OCI-LY7 (cell line): ENCODE measurements around the gene DNMT3A. TPM values are rescaled to one million over a fixed set of nuclear protein-coding genes. Genes with fewer than 3 reads are reported as not detected.

ENCODE experiments used
- BruUV-seq: library from RNA; stranded (reverse); fragments of 400-500 nt; replicated peaks from 2 replicates; lab custom pipeline; 2021; lab: Mats Ljungman, UMichigan
- CTCF ChIA-PET: fragments of 300-600 bp; sonication (Branson Sonifier 250); formaldehyde crosslinking; loops from one replicate; lab custom pipeline; 2022; ENCODE audit warnings: antibody characterized with exemption; ENCODE audit not compliant: unreplicated experiment; lab: Charles Lee
- POLR2A ChIA-PET: fragments of 300-600 bp; sonication (Branson Sonifier 250); formaldehyde crosslinking; loops from one replicate; lab custom pipeline; 2022; ENCODE audit warnings: antibody characterized with exemption; lab: Charles Lee
- DNase-seq: peaks from one replicate; pipeline ENCODE4 v3.0.0-alpha.2; 2015; ENCODE audit warnings: low spot score
- H2AFZ ChIP-seq: fragments of 200-600 bp; sonication (generic), shearing (Covaris generic); 2 replicates; pipeline ENCODE4 v1.6.1; 2014; ENCODE audit warnings: mild to moderate bottlenecking, antibody characterized with exemption, low read length, moderate library complexity
- H3K27ac ChIP-seq: fragments of 200-600 bp; sonication (generic); 2 replicates; pipeline ENCODE4 v1.5.1; 2014; ENCODE audit warnings: mixed run types, low read depth, mild to moderate bottlenecking, moderate library complexity, low read length, inconsistent platforms; ENCODE audit not compliant: poor library complexity, severe bottlenecking
- H3K36me3 ChIP-seq: fragments of 200-600 bp; sonication (generic); 2 replicates; pipeline ENCODE4 v1.6.1; 2014; ENCODE audit warnings: mild to moderate bottlenecking, antibody characterized with exemption, low read length, moderate library complexity, mixed read lengths; ENCODE audit not compliant: insufficient read depth
- H3K4me1 ChIP-seq: fragments of 200-600 bp; sonication (generic); 2 replicates; pipeline ENCODE4 v1.5.1; 2014; ENCODE audit warnings: mild to moderate bottlenecking, low read length; ENCODE audit not compliant: insufficient read depth, poor library complexity, severe bottlenecking
- H3K4me2 ChIP-seq: fragments of 200-600 bp; sonication (generic); 2 replicates; pipeline ENCODE4 v1.6.1; 2014; ENCODE audit warnings: mild to moderate bottlenecking, low read length
- H3K4me3 ChIP-seq: fragments of 200-600 bp; sonication (generic); 2 replicates; pipeline ENCODE4 v1.5.1; 2014; ENCODE audit warnings: mild to moderate bottlenecking, low read depth, low read length; ENCODE audit not compliant: poor library complexity, severe bottlenecking
- H3K79me2 ChIP-seq: fragments of 200-600 bp; sonication (generic); 2 replicates; pipeline ENCODE4 v1.6.1; 2016; ENCODE audit warnings: low read depth, mild to moderate bottlenecking, low read length, moderate library complexity, mixed read lengths; ENCODE audit not compliant: insufficient read depth
- H3K9me2 ChIP-seq: fragments of 200-600 bp; sonication (generic); 2 replicates; pipeline ENCODE4 v1.6.1; 2016; ENCODE audit warnings: mild to moderate bottlenecking, low read length, mixed read lengths; ENCODE audit not compliant: insufficient read depth
- H3K9me3 ChIP-seq: fragments of 200-600 bp; sonication (generic); 2 replicates; pipeline ENCODE4 v1.6.1; 2014; ENCODE audit warnings: mild to moderate bottlenecking, mixed run types, low read length, mixed read lengths
- H4K20me1 ChIP-seq: fragments of 200-600 bp; sonication (generic); 2 replicates; pipeline ENCODE4 v1.6.1; 2014; ENCODE audit warnings: mild to moderate bottlenecking, antibody characterized with exemption, low read length, moderate library complexity, mixed read lengths; ENCODE audit not compliant: insufficient read depth
- CTCF ChIP-seq: fragments of 200-600 bp; sonication (generic); conservative IDR thresholded peaks from 2 replicates; pipeline ENCODE4 v1.5.1; 2014; ENCODE audit warnings: mild to moderate bottlenecking, antibody characterized with exemption, low read length, moderate library complexity, mixed read lengths
- EZH2phosphoT487 ChIP-seq: fragments of 200-600 bp; sonication (generic); IDR thresholded peaks from 2 replicates; pipeline ENCODE4 v1.6.1; 2018; ENCODE audit warnings: low read depth, borderline replicate concordance, mild to moderate bottlenecking, mixed run types, antibody characterized with exemption, low read length, moderate library complexity, mixed read lengths
- intact Hi-C: fragments of 100-400 bp; cut with micrococcal nuclease; formaldehyde crosslinking; loops from one replicate; pipeline ENCODE4 v1.10.0; 2022; ENCODE audit not compliant: unreplicated experiment
- total RNA-seq, 2 experiments: library from RNA; depleted of rRNA in 1 of 2; stranded (reverse); fragments of >200 nt in 1 of 2; shearing (Covaris generic) in 1 of 2; gene quantifications; 2 replicates each; pipeline ENCODE4 v1.2.3, GENCODE V29; 2014 to 2022

DNMT3A gene
- total RNA-seq, 2 experiments from 2014 or later = 2.8 to 7.3 TPM

GRCh38 chr2:25342372-25343186 is 854 bp upstream of the DNMT3A start:
- ChIA-PET POLR2A (interaction anchor here (0.5 kb wide), 1 partner anchor 172 kb away, joined by 7 read pairs; no protein-coding TSS in a partner anchor), CTCF (interaction anchor here (0.6 to 1.2 kb wide), 2 partner anchors 20 to 103 kb away, joined by 3 to 4 read pairs; no protein-coding TSS in a partner anchor)
- H4K20me1 ChIP-seq = no peaks in the 10 kb centered on the region
- H3K4me1 ChIP-seq = peaks cover 11% of the 10 kb centered on the region
- intact Hi-C loops = loop anchor here (1.0 to 2.0 kb wide), 4 partner anchors 34 to 224 kb away; no protein-coding TSS in a partner anchor
- no peaks in the 10 kb centered on the region for H3K79me2 ChIP-seq
- H3K9me2 ChIP-seq = no peaks in the 10 kb centered on the region
- H3K27ac ChIP-seq = no peak overlapping the region
- H3K4me3 ChIP-seq = peak overlapping the region; percentile 75
- H3K4me2 ChIP-seq = peak overlapping the region; percentile 74
- no TSS peak for BruUV-seq
- TF ChIP-seq EZH2phosphoT487 = no peak
- peak; percentile 84 for TF ChIP-seq CTCF
- H3K9me3 ChIP-seq = no peaks in the 10 kb centered on the region
- no peaks in the 10 kb centered on the region for H3K36me3 ChIP-seq
- peak overlapping the region; percentile 69 for H2AFZ ChIP-seq
- DNase-seq = peak; percentile 84

DNA sequence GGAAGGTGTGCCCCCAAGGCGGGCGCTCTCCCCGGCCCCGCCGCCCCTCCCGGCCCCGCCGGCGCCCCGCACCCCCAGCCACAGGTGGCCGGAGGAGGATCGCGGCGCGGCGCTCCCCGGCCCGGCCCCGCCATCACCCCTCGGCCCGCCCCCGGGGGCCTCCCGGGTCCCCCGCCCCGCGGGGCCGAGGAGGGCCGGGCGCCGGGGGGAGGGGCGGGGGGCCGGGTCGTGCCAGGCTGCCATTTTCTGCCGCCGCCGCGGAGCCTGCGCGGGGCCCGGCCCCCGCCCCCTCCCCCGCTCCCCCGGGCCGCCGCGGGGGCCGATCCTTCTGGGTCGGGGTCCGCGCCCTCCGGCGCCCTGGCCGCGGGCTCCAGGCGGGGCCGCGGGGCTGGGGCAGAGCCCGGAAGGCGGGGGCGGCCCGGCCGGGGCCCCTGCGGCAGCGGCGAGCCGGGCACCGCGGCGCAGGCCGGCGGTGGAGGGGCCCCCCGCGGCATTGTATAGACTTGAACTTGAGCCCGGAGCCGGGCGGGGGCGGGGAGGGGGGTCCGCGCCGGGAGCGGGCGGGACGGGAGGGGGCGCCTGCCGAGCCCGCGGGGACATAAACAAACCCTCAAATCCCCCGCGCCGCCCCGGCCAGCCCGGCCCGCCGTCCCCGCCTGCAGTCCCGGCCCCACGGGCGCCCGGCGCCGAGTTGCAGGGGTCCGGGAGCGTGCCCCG is 556 bp downstream of the DNMT3A start:
- ChIA-PET CTCF (no interaction called here), POLR2A (no interaction called here)
- H3K79me2 ChIP-seq = no peaks in the 10 kb centered on the region
- peak overlapping the region; percentile 61 for H3K4me3 ChIP-seq
- no peaks in the 10 kb centered on the region for H4K20me1 ChIP-seq
- H3K4me1 ChIP-seq = peaks cover 6% of the 10 kb centered on the region
- H3K27ac ChIP-seq = no peak overlapping the region
- peak overlapping the region; percentile 39; the same call in 1 of the 2 replicates for H3K4me2 ChIP-seq
- H2AFZ ChIP-seq = no peak overlapping the region
- intact Hi-C loops = no loop called here
- TF ChIP-seq CTCF (no peak), EZH2phosphoT487 (no peak)
- no peaks in the 10 kb centered on the region for H3K9me3 ChIP-seq
- DNase-seq = peak; percentile 35
- no peaks in the 10 kb centered on the region for H3K9me2 ChIP-seq
- BruUV-seq = no TSS peak
- H3K36me3 ChIP-seq = no peaks in the 10 kb centered on the region
